WTC11 (cell line): Measurements from ENCODE around the gene ARMC9. TPM values are rescaled to one million over a fixed set of nuclear protein-coding genes. Genes with fewer than 3 reads are reported as not detected.

ENCODE experiments used
- ATAC-seq: fragments of 200-7000 bp; cut with Tn5 transposase; 2 replicates; pipeline ENCODE4 v1.10.0; 2021; ENCODE audit warnings: mild to moderate bottlenecking, moderate library complexity
- CTCF ChIA-PET: fragments of 300-600 bp; sonication (Branson Sonifier 250); formaldehyde crosslinking; loops from one replicate; lab custom pipeline; 2021; ENCODE audit warnings: antibody characterized with exemption; lab: Charles Lee
- POLR2A ChIA-PET: fragments of 350-600 bp; sonication (Branson Sonifier 250); formaldehyde crosslinking; loops from one replicate; lab custom pipeline; 2021; ENCODE audit warnings: antibody characterized with exemption; lab: Charles Lee
- DNase-seq: peaks from one replicate; pipeline ENCODE4 v3.0.0; 2021; ENCODE audit warnings: low spot score
- H3K27ac Mint-ChIP-seq: 2 replicates; pipeline ENCODE4 v1.8.0; 2021; ENCODE audit warnings: mixed read lengths
- H3K27me3 Mint-ChIP-seq: 2 replicates; pipeline ENCODE4 v1.8.0; 2021; ENCODE audit warnings: low read depth, mild to moderate bottlenecking, moderate library complexity, mixed read lengths
- H3K36me3 Mint-ChIP-seq: 2 replicates; pipeline ENCODE4 v1.8.0; 2021; ENCODE audit warnings: mixed read lengths
- H3K4me1 Mint-ChIP-seq: 2 replicates; pipeline ENCODE4 v1.8.0; 2022; ENCODE audit warnings: mixed read lengths
- H3K4me3 Mint-ChIP-seq: 2 replicates; pipeline ENCODE4 v1.8.0; 2021; ENCODE audit warnings: mild to moderate bottlenecking, moderate library complexity, mixed read lengths
- H3K9me3 Mint-ChIP-seq: 2 replicates; pipeline ENCODE4 v1.8.0; 2021; ENCODE audit warnings: mixed read lengths
- ATF1 ChIP-seq: sonication (generic); formaldehyde crosslinking; IDR thresholded peaks from 2 replicates; pipeline ENCODE4 v1.8.1; 2023; ENCODE audit warnings: mild to moderate bottlenecking, moderate library complexity, missing genetic modification reagents
- HMGA2 ChIP-seq: fragments of 250-450 bp; sonication (Bioruptor Pico); IDR thresholded peaks from 2 replicates; pipeline ENCODE4 v1.4.0; 2021; ENCODE audit warnings: mild to moderate bottlenecking, moderate library complexity
- IRF2 ChIP-seq: sonication (generic); formaldehyde crosslinking; IDR thresholded peaks from 2 replicates; pipeline ENCODE4 v1.8.0; 2022; ENCODE audit warnings: low read depth, missing genetic modification reagents, borderline replicate concordance
- KAT7 ChIP-seq: sonication (generic); formaldehyde crosslinking; IDR thresholded peaks from 2 replicates; pipeline ENCODE4 v1.8.1; 2023; ENCODE audit warnings: missing genetic modification reagents, mild to moderate bottlenecking, borderline replicate concordance
- MYBL2 ChIP-seq: sonication (generic); formaldehyde crosslinking; IDR thresholded peaks from 2 replicates; pipeline ENCODE4 v1.8.1; 2023; ENCODE audit warnings: mild to moderate bottlenecking, moderate library complexity, missing genetic modification reagents
- NFYB ChIP-seq: sonication (generic); formaldehyde crosslinking; conservative IDR thresholded peaks from 2 replicates; pipeline ENCODE4 v1.8.0; 2022; ENCODE audit warnings: low read depth, missing genetic modification reagents
- NR1H2 ChIP-seq: sonication (generic); formaldehyde crosslinking; IDR thresholded peaks from 2 replicates; pipeline ENCODE4 v1.9.0; 2021; ENCODE audit warnings: mild to moderate bottlenecking, moderate library complexity, missing genetic modification reagents
- RORB ChIP-seq: fragments of 250-450 bp; sonication (Bioruptor Pico); IDR thresholded peaks from 2 replicates; pipeline ENCODE4 v1.9.0; 2021; ENCODE audit warnings: mild to moderate bottlenecking
- SP1 ChIP-seq: sonication (generic); formaldehyde crosslinking; conservative IDR thresholded peaks from 2 replicates; pipeline ENCODE4 v1.8.1; 2022; ENCODE audit warnings: missing genetic modification reagents
- ZNF121 ChIP-seq: sonication (generic); formaldehyde crosslinking; IDR thresholded peaks from 2 replicates; pipeline ENCODE4 v1.8.0; 2023; ENCODE audit warnings: missing genetic modification reagents
- ZNF219 ChIP-seq: sonication (generic); formaldehyde crosslinking; IDR thresholded peaks from 2 replicates; pipeline ENCODE4 v1.8.0; 2023; ENCODE audit warnings: missing genetic modification reagents, mild to moderate bottlenecking, borderline replicate concordance
- ZNF263 ChIP-seq: sonication (generic); formaldehyde crosslinking; IDR thresholded peaks from 2 replicates; pipeline ENCODE4 v1.8.1; 2022; ENCODE audit warnings: low read depth, mild to moderate bottlenecking, moderate library complexity, missing genetic modification reagents
- ZNF317 ChIP-seq: sonication (generic); formaldehyde crosslinking; IDR thresholded peaks from 2 replicates; pipeline ENCODE4 v1.8.1; 2023; ENCODE audit warnings: low read depth, mild to moderate bottlenecking, moderate library complexity, missing genetic modification reagents, borderline replicate concordance
- total RNA-seq: library from RNA; stranded (reverse); gene quantifications from 3 replicates; pipeline ENCODE4 v1.2.3, GENCODE V29; 2021
- TF ChIP-seq, protein P1 (sequence below): sonication (generic); formaldehyde crosslinking; IDR thresholded peaks from 2 replicates; pipeline ENCODE4 v1.8.1; 2022; ENCODE audit warnings: low read depth, missing genetic modification reagents, borderline replicate concordance
- TF ChIP-seq, protein P2 (sequence below): sonication (generic); formaldehyde crosslinking; conservative IDR thresholded peaks from 2 replicates; pipeline ENCODE4 v1.8.1; 2022; ENCODE audit warnings: mild to moderate bottlenecking, missing genetic modification reagents
- TF ChIP-seq, protein P3 (sequence below): sonication (generic); formaldehyde crosslinking; IDR thresholded peaks from 2 replicates; pipeline ENCODE4 v1.8.0; 2022; ENCODE audit warnings: mild to moderate bottlenecking, missing genetic modification reagents
- TF ChIP-seq, protein P4 (sequence below): fragments of 250-450 bp; sonication (Bioruptor Pico); IDR thresholded peaks from 2 replicates; pipeline ENCODE4 v1.9.0; 2021; ENCODE audit warnings: moderate library complexity, mild to moderate bottlenecking, inconsistent platforms, borderline replicate concordance

ARMC9 gene
- total RNA-seq, 1 experiment from 2014 or later, result 34.9 TPM

DNA sequence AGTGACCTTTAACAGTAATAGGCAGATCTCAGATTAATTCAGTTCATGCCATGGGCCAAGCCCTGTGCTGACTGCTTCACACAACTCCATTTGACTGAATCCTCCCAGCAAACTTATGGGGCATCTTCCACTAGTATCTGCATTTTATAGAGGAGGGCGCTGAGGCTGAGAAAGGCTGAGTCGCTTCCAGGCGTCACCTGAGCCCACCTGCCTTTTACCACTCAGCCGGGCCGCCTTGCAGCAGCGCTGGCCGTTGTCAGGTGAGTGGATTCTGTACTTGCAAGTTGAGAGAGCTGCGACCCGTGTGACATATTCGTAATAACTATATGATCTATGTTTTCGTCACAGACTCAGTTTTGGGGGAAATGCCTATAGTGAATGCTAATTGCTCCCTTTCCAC is 137.8 kb downstream of the ARMC9 start (continued):
- TF ChIP-seq, protein P1, sequence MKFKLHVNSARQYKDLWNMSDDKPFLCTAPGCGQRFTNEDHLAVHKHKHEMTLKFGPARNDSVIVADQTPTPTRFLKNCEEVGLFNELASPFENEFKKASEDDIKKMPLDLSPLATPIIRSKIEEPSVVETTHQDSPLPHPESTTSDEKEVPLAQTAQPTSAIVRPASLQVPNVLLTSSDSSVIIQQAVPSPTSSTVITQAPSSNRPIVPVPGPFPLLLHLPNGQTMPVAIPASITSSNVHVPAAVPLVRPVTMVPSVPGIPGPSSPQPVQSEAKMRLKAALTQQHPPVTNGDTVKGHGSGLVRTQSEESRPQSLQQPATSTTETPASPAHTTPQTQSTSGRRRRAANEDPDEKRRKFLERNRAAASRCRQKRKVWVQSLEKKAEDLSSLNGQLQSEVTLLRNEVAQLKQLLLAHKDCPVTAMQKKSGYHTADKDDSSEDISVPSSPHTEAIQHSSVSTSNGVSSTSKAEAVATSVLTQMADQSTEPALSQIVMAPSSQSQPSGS (CRISPR knock-in tag), result no peak
- no peak for TF ChIP-seq ZNF317 (CRISPR knock-in tag)

DNA sequence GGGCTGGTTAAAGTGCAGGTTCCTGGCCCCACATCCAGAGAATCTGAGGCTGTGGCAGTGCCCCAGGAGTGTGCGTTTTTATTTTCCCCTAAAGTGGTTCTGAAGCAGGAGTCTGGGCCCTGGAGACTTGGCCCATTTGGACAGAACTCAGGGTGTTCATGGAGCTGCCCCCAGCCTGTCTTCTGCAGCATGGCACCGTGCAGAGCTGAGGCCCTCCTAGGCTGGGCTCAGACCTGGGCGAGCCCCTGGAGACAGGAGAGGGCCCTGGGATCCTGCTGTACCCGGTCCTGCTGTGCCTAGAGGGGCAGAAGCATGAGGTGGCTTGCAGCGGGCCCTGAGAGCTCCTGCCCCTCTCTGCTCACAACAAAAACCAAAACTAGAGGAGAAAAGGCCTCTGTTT is 138.3 kb downstream of the ARMC9 start:
- DNase-seq (no peak), ATAC-seq (peak; percentile 41)
- Mint-ChIP-seq H3K27ac (peak overlapping the region; percentile 73), H3K4me1 (peaks cover 22% of the 10 kb centered on the region), H3K36me3 (peaks cover 19% of the 10 kb centered on the region), H3K4me3 (no peak overlapping the region), H3K27me3 (no peaks in the 10 kb centered on the region), H3K9me3 (no peaks in the 10 kb centered on the region)
- POLR2A ChIA-PET, result no interaction called here
- TF ChIP-seq ZNF121 (no peak), NR1H2 (CRISPR knock-in tag) (no peak), SP1 (no peak), ZNF219 (CRISPR knock-in tag) (no peak), IRF2 (no peak), RORB (CRISPR knock-in tag) (no peak), ATF1 (CRISPR knock-in tag) (no peak), NFYB (CRISPR knock-in tag) (no peak), HMGA2 (no peak)
- TF ChIP-seq, protein P2, sequence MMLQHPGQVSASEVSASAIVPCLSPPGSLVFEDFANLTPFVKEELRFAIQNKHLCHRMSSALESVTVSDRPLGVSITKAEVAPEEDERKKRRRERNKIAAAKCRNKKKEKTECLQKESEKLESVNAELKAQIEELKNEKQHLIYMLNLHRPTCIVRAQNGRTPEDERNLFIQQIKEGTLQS (CRISPR knock-in tag), result no peak
- TF ChIP-seq, protein P3, sequence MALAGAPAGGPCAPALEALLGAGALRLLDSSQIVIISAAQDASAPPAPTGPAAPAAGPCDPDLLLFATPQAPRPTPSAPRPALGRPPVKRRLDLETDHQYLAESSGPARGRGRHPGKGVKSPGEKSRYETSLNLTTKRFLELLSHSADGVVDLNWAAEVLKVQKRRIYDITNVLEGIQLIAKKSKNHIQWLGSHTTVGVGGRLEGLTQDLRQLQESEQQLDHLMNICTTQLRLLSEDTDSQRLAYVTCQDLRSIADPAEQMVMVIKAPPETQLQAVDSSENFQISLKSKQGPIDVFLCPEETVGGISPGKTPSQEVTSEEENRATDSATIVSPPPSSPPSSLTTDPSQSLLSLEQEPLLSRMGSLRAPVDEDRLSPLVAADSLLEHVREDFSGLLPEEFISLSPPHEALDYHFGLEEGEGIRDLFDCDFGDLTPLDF (CRISPR knock-in tag), result no peak
- TF ChIP-seq, protein P4, sequence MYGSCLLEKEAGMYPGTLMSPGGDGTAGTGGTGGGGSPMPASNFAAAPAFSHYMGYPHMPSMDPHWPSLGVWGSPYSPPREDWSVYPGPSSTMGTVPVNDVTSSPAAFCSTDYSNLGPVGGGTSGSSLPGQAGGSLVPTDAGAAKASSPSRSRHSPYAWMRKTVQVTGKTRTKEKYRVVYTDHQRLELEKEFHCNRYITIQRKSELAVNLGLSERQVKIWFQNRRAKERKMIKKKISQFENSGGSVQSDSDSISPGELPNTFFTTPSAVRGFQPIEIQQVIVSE (CRISPR knock-in tag), result no peak
- CTCF ChIA-PET, result no interaction called here

DNA sequence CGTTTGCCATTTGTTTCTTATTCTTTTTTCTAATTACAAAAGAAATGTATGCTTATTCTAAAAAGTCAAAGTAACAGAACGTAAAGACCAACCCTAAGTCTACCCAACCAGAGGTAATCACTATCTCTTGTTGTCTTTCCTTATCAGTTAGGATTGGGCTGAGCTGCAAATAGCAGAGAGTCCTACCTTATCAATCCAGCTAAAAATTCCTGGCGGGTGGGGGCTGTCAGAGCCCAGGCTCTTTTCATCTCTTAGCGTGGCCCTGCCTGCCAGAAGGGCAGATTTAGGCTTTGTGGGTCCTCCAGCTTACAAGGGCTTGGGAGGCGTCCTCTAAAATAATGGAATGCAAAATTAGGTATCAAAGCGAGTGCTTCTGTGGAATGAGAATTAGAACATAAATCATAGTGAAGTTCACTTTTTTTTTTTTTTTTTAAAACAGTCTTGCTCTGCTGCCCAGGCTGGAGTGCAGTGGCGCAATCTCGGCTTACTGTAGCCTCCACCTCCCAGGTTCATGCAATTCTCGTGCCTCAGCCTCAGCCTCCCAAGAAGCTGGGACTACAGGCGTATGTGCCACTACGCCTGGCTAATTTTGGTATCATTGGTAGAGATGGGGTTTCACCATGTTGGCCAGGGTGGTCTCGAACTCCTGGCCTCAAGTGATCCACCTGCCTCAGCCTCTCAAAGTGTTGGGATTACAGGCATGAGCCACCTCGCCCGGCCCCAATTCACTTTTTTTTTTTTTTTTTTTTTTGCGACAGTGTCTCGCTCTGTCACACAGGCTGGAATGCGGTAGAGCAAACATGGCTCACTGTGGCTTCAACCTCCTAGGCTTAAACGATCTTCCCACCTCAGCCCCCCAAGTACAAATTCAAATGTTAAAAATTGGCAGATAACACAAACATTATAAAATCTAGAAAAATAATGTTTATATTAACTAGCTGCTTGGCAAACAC is 139.7 kb downstream of the ARMC9 start:
- Mint-ChIP-seq H3K4me1 (peaks cover 30% of the 10 kb centered on the region), H3K36me3 (peaks cover 6% of the 10 kb centered on the region), H3K9me3 (no peaks in the 10 kb centered on the region), H3K4me3 (no peak overlapping the region), H3K27ac (peak overlapping the region; percentile 71), H3K27me3 (no peaks in the 10 kb centered on the region)
- ChIA-PET CTCF (interaction anchor here (0.7 kb wide), 1 partner anchor 12 kb away, joined by 3 read pairs; no protein-coding TSS in a partner anchor), POLR2A (no interaction called here)
- ATAC-seq (no peak), DNase-seq (no peak)
- no peak for TF ChIP-seq SP1
- TF ChIP-seq ZNF121, result 0 out of 2 replicates have a peak, but pooled peaks have one; percentile 28
- TF ChIP-seq MYBL2 (CRISPR knock-in tag), result no peak
- TF ChIP-seq KAT7 (CRISPR knock-in tag), result no peak

DNA sequence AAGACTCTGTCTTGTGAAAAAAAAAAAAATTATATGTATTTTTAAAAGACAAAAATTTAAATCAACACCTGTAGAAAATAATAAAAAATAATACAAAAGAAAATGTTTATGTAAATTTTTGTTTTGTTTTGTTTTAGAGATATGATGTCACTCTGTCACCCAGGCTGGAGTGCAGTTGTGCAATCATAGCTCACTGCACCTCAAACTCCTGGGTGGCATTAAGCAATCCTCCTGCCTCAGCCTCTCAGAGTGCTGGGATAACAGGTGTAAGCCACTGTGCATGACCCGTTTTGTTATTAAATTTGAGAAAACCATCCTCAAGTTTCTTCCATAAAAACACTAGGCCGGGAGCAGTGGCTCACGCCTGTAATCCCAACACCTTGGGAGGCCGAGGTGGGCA is 140.9 kb downstream of the ARMC9 start:
- DNase-seq (no peak), ATAC-seq (no peak)
- H3K27ac Mint-ChIP-seq, result no peak overlapping the region
- POLR2A ChIA-PET, result no interaction called here
- CTCF ChIA-PET, result no interaction called here
- no peaks in the 10 kb centered on the region for H3K36me3 Mint-ChIP-seq
- H3K4me3 Mint-ChIP-seq, result no peak overlapping the region
- no peaks in the 10 kb centered on the region for H3K9me3 Mint-ChIP-seq
- TF ChIP-seq HMGA2 (peak; percentile 12; the same call in 1 of the 2 replicates), ZNF263 (CRISPR knock-in tag) (no peak)
- H3K27me3 Mint-ChIP-seq, result no peaks in the 10 kb centered on the region
- H3K4me1 Mint-ChIP-seq, result peaks cover 21% of the 10 kb centered on the region
